Urinary bladder (tissue), 4 donors: ENCODE measurements around the gene NWD2. TPM values are rescaled to one million over a fixed set of nuclear protein-coding genes. Genes with fewer than 3 reads are reported as not detected.

ENCODE experiments used
- DNase-seq: peaks from one replicate; pipeline ENCODE4 v3.0.0-alpha.2; 2015; ENCODE audit errors: extremely low spot score
- H3K27ac ChIP-seq: one replicate; pipeline ENCODE4 v1.5.1; 2013; ENCODE audit warnings: low read depth, mild to moderate bottlenecking, moderate library complexity
- H3K36me3 ChIP-seq: one replicate; pipeline ENCODE4 v1.6.1; 2013; ENCODE audit warnings: mild to moderate bottlenecking, moderate library complexity; ENCODE audit not compliant: insufficient read depth
- H3K4me1 ChIP-seq: one replicate; pipeline ENCODE4 v1.6.1; 2013; ENCODE audit warnings: mild to moderate bottlenecking, moderate library complexity; ENCODE audit not compliant: insufficient read depth
- H3K4me3 ChIP-seq: one replicate; pipeline ENCODE4 v1.5.1; 2013; ENCODE audit warnings: low read depth, low read length
- WGBS: extraction: QIAGEN DNeasy Blood & Tissue Kit; methylation state at CpG from one replicate; pipeline ENCODE4 v1.1.7; 2013; 5-methylcytosine and 5-hydroxymethylcytosine counted together
- polyA plus RNA-seq: library from polyadenylated mRNA; stranded (reverse); fragments of 200-250 nt; gene quantifications from one replicate; pipeline ENCODE4 v1.2.3, GENCODE V29; 2013
- total RNA-seq: library from RNA; depleted of rRNA; stranded (reverse); fragments of >200 nt; gene quantifications from one replicate; pipeline ENCODE4 v1.2.3, GENCODE V29; 2014
- donor health status: healthy with polysubstance abuse.
- donor health status: healthy.

Gene NWD2
- total and polyA plus RNA-seq, 2 donors: 0.05 to 2.0 TPM

GRCh38 chr4:37424753-37425152 is 180.2 kb downstream of the NWD2 start:
- DNase-seq: no peak
- Histone ChIP-seq H3K27ac (no peak overlapping the region), H3K4me1 (no peaks in the 10 kb centered on the region), H3K4me3 (no peak overlapping the region), H3K36me3 (no peaks in the 10 kb centered on the region)

- no peaks in the 10 kb centered on the region for H3K4me1 ChIP-seq
- no peak overlapping the region for H3K27ac ChIP-seq
- no peak overlapping the region for H3K4me3 ChIP-seq
- DNase-seq: no peak
- 75% methylated on average over 2 of the region's 2 CpGs for WGBS
- H3K36me3 ChIP-seq: no peaks in the 10 kb centered on the region
These were observed 181.3 kb downstream of the NWD2 start for GRCh38 chr4:37425857-37426256.

DNA sequence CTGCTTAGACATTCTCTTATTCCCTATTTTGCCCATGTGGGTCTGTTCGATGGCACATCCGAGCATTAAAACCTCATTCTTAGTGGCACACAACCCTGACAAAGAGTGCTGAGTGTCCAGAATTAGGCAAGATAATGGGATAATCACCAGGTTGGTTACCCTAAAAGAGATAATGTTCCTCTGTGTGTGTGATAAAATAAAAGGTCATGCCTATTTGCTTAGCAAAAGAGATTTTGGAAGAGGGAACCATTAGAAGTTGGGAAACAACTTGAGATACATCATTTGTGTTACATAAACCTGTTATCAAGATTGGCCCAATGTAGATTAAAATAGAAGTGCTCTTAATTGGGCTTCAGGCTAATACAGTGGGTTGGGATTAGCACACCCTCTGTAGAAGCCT is 182.7 kb downstream of the NWD2 start:
- Histone ChIP-seq H3K4me3 (no peak overlapping the region), H3K4me1 (no peaks in the 10 kb centered on the region), H3K27ac (no peak overlapping the region), H3K36me3 (no peaks in the 10 kb centered on the region)
- 93% methylated on average over 2 of the region's 2 CpGs for WGBS
- DNase-seq: no peak

DNA sequence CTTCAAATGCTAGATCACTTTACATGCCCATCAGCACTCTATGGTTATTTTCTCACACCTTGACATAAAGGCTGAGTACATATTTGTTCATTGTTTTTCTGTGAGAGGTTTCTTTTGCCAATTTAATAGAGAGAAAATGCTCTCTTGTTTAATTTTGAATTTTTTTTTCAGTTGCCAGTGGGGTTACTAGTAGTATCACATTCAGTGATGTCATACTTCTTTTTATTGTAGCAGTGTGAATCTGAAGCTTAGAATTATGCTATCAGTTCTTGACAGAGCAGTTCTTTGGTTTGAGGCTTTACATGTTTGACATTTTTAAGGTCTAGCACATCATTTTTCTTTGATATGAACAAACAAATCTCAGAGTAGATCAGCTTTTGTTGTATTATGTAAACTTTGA is 185.4 kb downstream of the NWD2 start:
- H3K4me3 ChIP-seq: no peak overlapping the region
- no peak for DNase-seq
- no peaks in the 10 kb centered on the region for H3K36me3 ChIP-seq
- H3K27ac ChIP-seq: no peak overlapping the region
- no peaks in the 10 kb centered on the region for H3K4me1 ChIP-seq

- no peaks in the 10 kb centered on the region for H3K4me1 ChIP-seq
- WGBS: 81% methylated on average over 3 of the region's 3 CpGs
These were observed 186.3 kb downstream of the NWD2 start for GRCh38 chr4:37430718-37431416.

DNA sequence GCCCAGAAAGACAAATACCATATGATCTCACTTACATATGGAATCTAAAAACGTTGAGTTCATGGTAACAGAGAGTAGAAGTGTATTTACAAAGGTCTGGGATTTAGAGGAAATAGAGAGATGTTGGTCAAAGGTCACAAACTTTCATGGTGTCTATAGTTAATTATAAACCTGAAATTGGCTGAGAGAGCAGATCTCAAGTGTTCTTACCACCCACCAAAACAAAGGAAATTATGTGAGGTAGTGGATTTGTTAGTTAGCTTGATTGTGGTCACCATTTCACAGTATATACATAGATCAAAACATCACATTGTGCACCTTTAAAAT is 186.8 kb downstream of the NWD2 start:
- H3K27ac ChIP-seq: no peak overlapping the region
- DNase-seq: no peak
- WGBS: 12% methylated on average over 1 of the region's 1 CpG

More at GRCh38 chr4:37430718-37431416, 186.3 kb downstream of the NWD2 start:
- Histone ChIP-seq H3K36me3 (no peaks in the 10 kb centered on the region), H3K27ac (no peak overlapping the region), H3K4me3 (no peak overlapping the region)
- DNase-seq: no peak

DNA sequence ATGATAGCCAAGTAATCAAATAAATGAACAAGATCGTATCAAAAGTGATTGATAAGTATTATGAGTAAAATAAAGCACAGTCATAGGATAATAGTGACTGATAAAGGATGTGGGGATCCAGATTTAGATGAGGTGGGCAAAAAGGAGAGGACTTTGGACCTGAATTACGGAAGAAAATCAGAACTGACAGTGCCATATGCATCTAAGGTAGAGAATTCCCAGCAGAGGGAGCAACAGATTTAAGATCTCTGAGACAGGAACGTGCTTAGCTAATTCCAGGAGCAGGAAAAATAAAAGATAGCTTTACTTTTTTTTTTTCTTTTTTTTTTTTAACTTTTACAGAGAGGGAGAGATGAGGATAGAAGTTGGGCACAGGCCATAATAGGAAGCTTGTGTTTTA is 189.9 kb downstream of the NWD2 start:
- Histone ChIP-seq H3K27ac (no peak overlapping the region), H3K36me3 (no peaks in the 10 kb centered on the region), H3K4me3 (no peak overlapping the region), H3K4me1 (no peaks in the 10 kb centered on the region)
- no peak for DNase-seq
- 47% methylated on average over 3 of the region's 3 CpGs for WGBS

More for the DNA sequence above, 186.8 kb downstream of the NWD2 start:
- Histone ChIP-seq H3K4me3 (no peak overlapping the region), H3K36me3 (no peaks in the 10 kb centered on the region), H3K4me1 (no peaks in the 10 kb centered on the region)

DNA sequence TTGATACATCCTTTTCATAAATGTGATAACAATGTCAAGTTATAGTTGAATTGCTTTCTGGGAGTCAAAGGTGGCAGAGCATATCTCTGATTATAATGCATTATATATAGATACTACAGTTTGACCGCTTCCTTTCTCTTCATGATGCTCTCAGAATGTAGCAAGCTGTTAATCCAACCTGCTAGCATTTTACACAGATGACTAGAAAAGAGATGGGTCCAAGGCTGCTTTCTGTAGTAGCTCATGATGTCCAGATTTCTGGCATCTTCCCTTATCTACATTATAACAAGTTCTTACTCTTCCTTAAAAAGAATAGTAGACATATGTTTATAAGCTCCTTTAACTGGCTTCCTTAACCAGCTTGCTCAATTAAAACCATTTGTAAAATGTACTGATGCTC is 192.0 kb downstream of the NWD2 start:
- H3K4me3 ChIP-seq: no peak overlapping the region
- H3K36me3 ChIP-seq: no peaks in the 10 kb centered on the region
- WGBS: 67% methylated on average over 1 of the region's 1 CpG
- no peak for DNase-seq
- no peak overlapping the region for H3K27ac ChIP-seq
- H3K4me1 ChIP-seq: no peaks in the 10 kb centered on the region

- WGBS: 36% methylated on average over 4 of the region's 4 CpGs
These were observed 192.6 kb downstream of the NWD2 start for GRCh38 chr4:37437163-37437562.

DNA sequence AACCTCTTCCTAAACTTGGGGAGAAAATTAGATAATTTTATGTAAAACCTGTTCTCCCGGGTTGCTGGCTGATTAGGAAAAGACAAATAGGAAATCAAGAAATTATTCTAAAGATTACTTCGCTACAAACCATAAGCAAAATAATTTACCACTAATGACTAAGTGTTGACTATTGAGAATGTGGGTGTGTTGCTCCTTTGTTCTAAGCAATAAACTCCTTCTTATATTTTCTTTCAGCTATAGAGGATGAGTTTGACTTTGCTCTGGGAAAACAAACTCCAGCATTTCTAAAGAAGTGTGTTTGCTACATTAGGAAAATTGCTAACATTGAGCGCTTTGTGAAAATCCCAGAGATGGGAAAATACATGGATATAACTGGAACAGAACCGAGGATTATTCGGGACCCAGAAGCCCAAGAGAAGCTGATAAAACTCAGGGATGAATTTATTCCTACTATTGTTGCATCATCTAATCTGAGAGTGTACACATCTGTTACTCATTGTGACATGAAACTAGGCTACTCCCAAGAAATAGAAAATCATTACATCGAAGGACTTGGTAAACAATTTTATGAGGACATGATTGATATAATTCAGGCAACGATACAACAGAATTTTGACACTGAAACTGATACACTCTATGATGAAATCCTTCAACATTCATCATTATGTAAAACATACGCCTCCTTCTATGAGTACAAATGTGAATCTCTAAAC is 194.2 kb downstream of the NWD2 start:
- H3K4me3 ChIP-seq: no peak overlapping the region
- H3K4me1 ChIP-seq: no peaks in the 10 kb centered on the region
- no peak for DNase-seq
- H3K27ac ChIP-seq: no peak overlapping the region
- 74% methylated on average over 8 of the region's 8 CpGs for WGBS
- H3K36me3 ChIP-seq: no peaks in the 10 kb centered on the region

More at GRCh38 chr4:37437163-37437562, 192.6 kb downstream of the NWD2 start:
- H3K4me1 ChIP-seq: no peaks in the 10 kb centered on the region
- no peak overlapping the region for H3K4me3 ChIP-seq
- DNase-seq: no peak
- H3K36me3 ChIP-seq: no peaks in the 10 kb centered on the region
- H3K27ac ChIP-seq: no peak overlapping the region

DNA sequence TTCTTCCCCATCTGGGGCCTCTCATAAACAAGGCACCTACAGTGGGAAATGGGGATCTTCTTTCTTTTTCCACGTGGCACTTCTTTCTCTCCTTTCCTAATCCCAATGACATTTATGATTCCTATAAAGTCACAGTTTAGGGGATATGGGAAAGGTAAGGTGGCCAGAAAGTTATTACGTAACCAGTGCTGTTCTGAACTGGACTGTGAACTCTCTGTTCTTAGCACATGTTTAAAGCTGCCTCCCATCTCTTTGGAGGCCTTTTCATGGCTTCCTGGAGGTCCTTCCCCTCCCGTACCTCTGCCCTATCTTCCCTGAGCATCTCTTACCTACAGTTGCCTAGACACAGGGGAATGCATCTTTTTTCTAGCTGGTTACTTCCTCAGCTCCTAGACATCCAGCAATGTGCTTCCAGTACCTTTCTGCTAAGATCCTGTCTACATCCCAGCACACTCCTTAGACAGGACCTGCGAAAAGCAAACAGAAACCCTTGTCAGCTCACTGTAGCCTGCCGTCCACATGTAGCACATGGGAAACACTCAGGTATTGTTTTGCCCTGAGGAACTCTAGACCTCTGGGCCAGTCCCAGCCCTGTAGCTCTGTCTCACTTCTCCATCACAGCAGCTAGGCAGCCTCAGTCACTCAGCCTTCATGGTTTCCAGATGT is 195.4 kb downstream of the NWD2 start:
- H3K4me3 ChIP-seq: no peak overlapping the region
- H3K4me1 ChIP-seq: no peaks in the 10 kb centered on the region
- no peak for DNase-seq
- no peaks in the 10 kb centered on the region for H3K36me3 ChIP-seq
- 68% methylated on average over 5 of the region's 5 CpGs for WGBS
- H3K27ac ChIP-seq: no peak overlapping the region

DNA sequence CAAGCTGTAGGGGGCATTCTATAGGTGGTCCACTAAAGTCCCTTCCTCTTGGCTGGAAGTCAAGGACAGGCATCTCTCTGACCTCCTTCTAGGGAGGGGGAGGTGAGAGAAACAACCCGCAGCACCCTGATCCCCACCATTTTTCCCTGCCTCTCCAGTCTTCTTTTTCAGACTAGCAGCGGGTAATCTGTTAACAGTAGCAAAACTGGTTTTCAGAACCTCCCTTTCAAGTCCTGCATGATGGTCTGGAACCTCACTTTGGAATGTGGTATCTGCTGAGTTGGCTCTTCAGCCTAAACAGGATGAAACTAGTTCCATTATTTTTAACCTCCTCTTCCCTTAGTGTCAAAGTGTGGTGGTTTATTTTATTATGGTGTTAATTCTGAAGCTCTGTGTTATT is 196.0 kb downstream of the NWD2 start:
- Histone ChIP-seq H3K36me3 (no peaks in the 10 kb centered on the region), H3K27ac (no peak overlapping the region), H3K4me1 (no peaks in the 10 kb centered on the region), H3K4me3 (no peak overlapping the region)
- no peak for DNase-seq
- 86% methylated on average over 2 of the region's 2 CpGs for WGBS

DNA sequence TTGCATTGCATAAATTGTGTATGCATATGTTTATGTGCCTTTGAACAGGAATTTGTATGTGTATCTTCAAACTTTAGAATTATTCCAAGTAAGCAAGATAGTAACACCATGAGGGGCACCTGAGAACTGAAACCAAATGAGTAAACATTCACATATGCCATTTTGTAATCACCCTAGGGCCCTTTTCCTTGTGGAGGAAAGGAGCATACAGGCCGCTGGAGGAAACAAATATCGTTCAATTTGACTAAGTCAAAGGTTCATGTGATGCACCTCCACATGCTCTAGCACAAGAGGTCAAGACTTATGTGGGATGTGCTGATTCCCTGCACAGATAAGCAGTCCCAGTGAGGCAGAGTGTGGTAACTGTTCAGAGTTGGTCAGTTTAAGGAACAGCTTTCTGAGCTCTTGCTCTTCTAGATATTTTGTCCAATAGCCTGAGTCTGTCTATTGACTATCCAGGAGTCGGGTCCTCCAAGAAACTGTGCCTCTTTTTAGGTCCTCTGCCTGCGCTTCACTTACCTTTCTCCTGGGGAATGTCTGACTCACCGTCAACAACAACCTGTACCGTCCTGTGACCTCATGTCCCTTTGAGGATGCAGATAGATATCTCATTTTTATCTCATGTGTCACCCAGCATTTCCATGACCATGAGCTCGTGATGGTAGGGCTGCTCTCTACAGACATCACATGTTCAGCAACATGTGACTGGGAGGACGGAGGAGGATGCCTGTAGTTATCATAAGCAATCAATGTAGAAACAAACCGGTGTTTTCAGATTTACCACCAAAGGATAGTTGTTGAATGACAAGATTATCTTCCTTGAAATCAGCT is 196.9 kb downstream of the NWD2 start:
- Histone ChIP-seq H3K27ac (no peak overlapping the region), H3K36me3 (no peaks in the 10 kb centered on the region), H3K4me3 (no peak overlapping the region), H3K4me1 (no peaks in the 10 kb centered on the region)
- WGBS: 68% methylated on average over 9 of the region's 9 CpGs
- no peak for DNase-seq

- Histone ChIP-seq H3K4me1 (no peaks in the 10 kb centered on the region), H3K36me3 (no peaks in the 10 kb centered on the region), H3K4me3 (no peak overlapping the region), H3K27ac (no peak overlapping the region)
- 10% methylated on average over 1 of the region's 1 CpG for WGBS
- DNase-seq: no peak
These were observed 197.4 kb downstream of the NWD2 start for GRCh38 chr4:37442062-37442323.
